ENCODE data around the gene ITGB8. TPM values are rescaled to one million over a fixed set of nuclear protein-coding genes. Genes with fewer than 3 reads are reported as not detected.

Gene ITGB8
- total RNA-seq, 2 donors from 2014 or later, result 6.5 to 7.6 TPM

- TF ChIP-seq CTCF (conservative IDR thresholded peaks at IDR 0.05), result peak; percentile 71
- WGBS, 2 experiments (ENCODE audit: insufficient coverage in 1 of 2, insufficient read length in 1 of 2), result 98 to 100% methylated on average over 2 to 4 of the region's 4 CpGs
- Histone ChIP-seq H3K4me1 (ENCODE audit: control insufficient read depth, insufficient read depth, low read length) (peaks cover 4% of the 10 kb centered on the region), H3K36me3 (ENCODE audit: control insufficient read depth, insufficient read depth, low read length) (no peaks in the 10 kb centered on the region), H3K27ac (ENCODE audit: low read depth, low read length) (no peak overlapping the region), H3K27me3 (ENCODE audit: control insufficient read depth, insufficient read depth, low read length, poor library complexity, severe bottlenecking) (no peaks in the 10 kb centered on the region), H3K4me3 (ENCODE audit: low read length) (no peak overlapping the region), H3K9ac (ENCODE audit: extremely low read depth, low read length, poor library complexity, severe bottlenecking) (no peak overlapping the region), H3K9me3 (ENCODE audit: control insufficient read depth, low read length) (no peaks in the 10 kb centered on the region)
- H3K9me3 Mint-ChIP-seq, result no peaks in the 10 kb centered on the region
- no peak for DNase-seq
- no peaks in the 10 kb centered on the region for H3K27me3 Mint-ChIP-seq (ENCODE audit: insufficient read depth)
- no peak overlapping the region for H3K27ac Mint-ChIP-seq
- no peak overlapping the region for H3K4me3 Mint-ChIP-seq
- H3K36me3 Mint-ChIP-seq (ENCODE audit: low read depth), result peaks cover 11% of the 10 kb centered on the region
- peaks cover 5% of the 10 kb centered on the region for H3K4me1 Mint-ChIP-seq
Measured at GRCh38 chr7:20402747-20403230, 72.1 kb downstream of the ITGB8 start.

- Mint-ChIP-seq H3K9me3 (no peaks in the 10 kb centered on the region), H3K36me3 (ENCODE audit: low read depth) (peaks cover 11% of the 10 kb centered on the region), H3K4me3 (no peak overlapping the region), H3K27ac (no peak overlapping the region), H3K27me3 (ENCODE audit: insufficient read depth) (no peaks in the 10 kb centered on the region), H3K4me1 (peaks cover 10% of the 10 kb centered on the region)
- 94 to 100% methylated on average over 2 to 3 of the region's 3 CpGs for WGBS, 2 experiments (ENCODE audit: insufficient coverage in 1 of 2, insufficient read length in 1 of 2)
- Histone ChIP-seq H3K27ac (ENCODE audit: low read depth, low read length) (peak overlapping the region; percentile 58), H3K9ac (ENCODE audit: extremely low read depth, low read length, poor library complexity, severe bottlenecking) (no peak overlapping the region), H3K9me3 (ENCODE audit: control insufficient read depth, low read length) (no peaks in the 10 kb centered on the region), H3K4me3 (ENCODE audit: low read length) (no peak overlapping the region), H3K27me3 (ENCODE audit: control insufficient read depth, insufficient read depth, low read length, poor library complexity, severe bottlenecking) (no peaks in the 10 kb centered on the region), H3K36me3 (ENCODE audit: control insufficient read depth, insufficient read depth, low read length) (no peaks in the 10 kb centered on the region), H3K4me1 (ENCODE audit: control insufficient read depth, insufficient read depth, low read length) (peaks cover 8% of the 10 kb centered on the region)
- no peak for DNase-seq
- TF ChIP-seq CTCF (conservative IDR thresholded peaks at IDR 0.05), result no peak
Measured at GRCh38 chr7:20403331-20403730, 72.6 kb downstream of the ITGB8 start.

- H3K27ac ChIP-seq (ENCODE audit: low read depth, low read length), result peak overlapping the region; percentile 58
- no peaks in the 10 kb centered on the region for H3K27me3 ChIP-seq (ENCODE audit: control insufficient read depth, insufficient read depth, low read length, poor library complexity, severe bottlenecking)
- H3K27me3 Mint-ChIP-seq (ENCODE audit: insufficient read depth), result no peaks in the 10 kb centered on the region
- no peak for DNase-seq
- H3K9ac ChIP-seq (ENCODE audit: extremely low read depth, low read length, poor library complexity, severe bottlenecking), result no peak overlapping the region
- no peak for TF ChIP-seq CTCF (conservative IDR thresholded peaks at IDR 0.05)
- H3K9me3 Mint-ChIP-seq, result no peaks in the 10 kb centered on the region
- H3K9me3 ChIP-seq (ENCODE audit: control insufficient read depth, low read length), result no peaks in the 10 kb centered on the region
- peaks cover 8% of the 10 kb centered on the region for H3K4me1 ChIP-seq (ENCODE audit: control insufficient read depth, insufficient read depth, low read length)
- H3K4me3 Mint-ChIP-seq, result no peak overlapping the region
- no peaks in the 10 kb centered on the region for H3K36me3 ChIP-seq (ENCODE audit: control insufficient read depth, insufficient read depth, low read length)
- H3K36me3 Mint-ChIP-seq (ENCODE audit: low read depth), result peaks cover 11% of the 10 kb centered on the region
- WGBS, 2 experiments (ENCODE audit: insufficient coverage in 1 of 2, insufficient read length in 1 of 2), result 87 to 89% methylated on average over 4 to 6 of the region's 6 CpGs
- peaks cover 13% of the 10 kb centered on the region for H3K4me1 Mint-ChIP-seq
- no peak overlapping the region for H3K27ac Mint-ChIP-seq
- H3K4me3 ChIP-seq (ENCODE audit: low read length), result no peak overlapping the region
Measured at GRCh38 chr7:20404320-20404719, 73.6 kb downstream of the ITGB8 start.
